ENCODE results near the gene C20orf144.

The C20orf144 gene

GRCh38 chr20:33686100-33686983, 24.2 kb downstream of the C20orf144 start, which contains the start of gene E2F1:
Gene E2F1, minus strand, starts transcription at chr20:33686385. Its CDS starts 121 bp downstream, at chr20:33686264.
- H3K9ac ChIP-seq (ENCODE audit: low read length): peak within 1 kb of the TSS; percentile 96
- peak within 1 kb of the TSS; percentile 99 for H2AFZ ChIP-seq (ENCODE audit: low read depth, low read length)
- peaks cover 45% of the 10 kb centered on the region for H3K4me1 ChIP-seq (ENCODE audit: low read length)
- TF ChIP-seq EZH2phosphoT487 (IDR thresholded peaks at IDR 0.05; ENCODE audit: low read depth): no peak
- TF ChIP-seq CTCF (IDR thresholded peaks at IDR 0.05; ENCODE audit: low read depth, low read length): peak; percentile 33
- H4K20me1 ChIP-seq (ENCODE audit: insufficient read depth, low read length): peaks cover 37% of the 10 kb centered on the region
- no peaks in the 10 kb centered on the region for H3K27me3 ChIP-seq (ENCODE audit: low read depth, low read length)
- H3K27ac ChIP-seq (ENCODE audit: low read length): peak within 1 kb of the TSS; percentile 89
- H3K9me3 ChIP-seq (ENCODE audit: insufficient read depth, low read length): no peaks in the 10 kb centered on the region
- H3K4me3 ChIP-seq (ENCODE audit: low read length): peak within 1 kb of the TSS; percentile 96
- peak within 1 kb of the TSS; percentile 99 for H3K4me2 ChIP-seq (ENCODE audit: low read length)
- peaks cover 23% of the 10 kb centered on the region for H3K36me3 ChIP-seq (replicated peaks; ENCODE audit: low read depth, low read length)
- peaks cover 47% of the 10 kb centered on the region for H3K79me2 ChIP-seq (ENCODE audit: low read length)

- peaks cover 22% of the 10 kb centered on the region for H3K36me3 ChIP-seq (replicated peaks; ENCODE audit: low read depth, low read length)
- H3K4me2 ChIP-seq (ENCODE audit: low read length): peak overlapping the region; percentile 99
- no peak overlapping the region for H3K27ac ChIP-seq (ENCODE audit: low read length)
- H3K4me1 ChIP-seq (ENCODE audit: low read length): peaks cover 45% of the 10 kb centered on the region
- TF ChIP-seq EZH2phosphoT487 (IDR thresholded peaks at IDR 0.05; ENCODE audit: low read depth): no peak
- TF ChIP-seq CTCF (IDR thresholded peaks at IDR 0.05; ENCODE audit: low read depth, low read length): no peak
- H4K20me1 ChIP-seq (ENCODE audit: insufficient read depth, low read length): peaks cover 31% of the 10 kb centered on the region
- H2AFZ ChIP-seq (ENCODE audit: low read depth, low read length): peak overlapping the region; percentile 99
- H3K4me3 ChIP-seq (ENCODE audit: low read length): peak overlapping the region; percentile 83
- no peaks in the 10 kb centered on the region for H3K9me3 ChIP-seq (ENCODE audit: insufficient read depth, low read length)
- H3K9ac ChIP-seq (ENCODE audit: low read length): peak overlapping the region; percentile 71
- H3K27me3 ChIP-seq (ENCODE audit: low read depth, low read length): no peaks in the 10 kb centered on the region
- peaks cover 41% of the 10 kb centered on the region for H3K79me2 ChIP-seq (ENCODE audit: low read length)
These were observed 24.8 kb downstream of the C20orf144 start for GRCh38 chr20:33686984-33687366.

GRCh38 chr20:33687370-33687915, 25.3 kb downstream of the C20orf144 start:
- Histone ChIP-seq H3K9me3 (ENCODE audit: insufficient read depth, low read length) (no peaks in the 10 kb centered on the region), H2AFZ (ENCODE audit: low read depth, low read length) (no peak overlapping the region), H3K4me2 (ENCODE audit: low read length) (0 out of 2 replicates have a peak overlapping the region, but pooled peaks have one; percentile 50), H3K9ac (ENCODE audit: low read length) (no peak overlapping the region), H3K79me2 (ENCODE audit: low read length) (peaks cover 36% of the 10 kb centered on the region), H4K20me1 (ENCODE audit: insufficient read depth, low read length) (peaks cover 26% of the 10 kb centered on the region), H3K4me1 (ENCODE audit: low read length) (peaks cover 45% of the 10 kb centered on the region), H3K36me3 (replicated peaks; ENCODE audit: low read depth, low read length) (peaks cover 18% of the 10 kb centered on the region), H3K27me3 (ENCODE audit: low read depth, low read length) (no peaks in the 10 kb centered on the region), H3K27ac (ENCODE audit: low read length) (no peak overlapping the region), H3K4me3 (ENCODE audit: low read length) (no peak overlapping the region)
- TF ChIP-seq EZH2phosphoT487 (IDR thresholded peaks at IDR 0.05; ENCODE audit: low read depth): no peak
- TF ChIP-seq CTCF (IDR thresholded peaks at IDR 0.05; ENCODE audit: low read depth, low read length): no peak

All from OCI-LY3 (cell line).